Activated T-helper 2 cell treated with anti-CD3 and anti-CD28 coated beads, Interferon-gamma antibody, Interleukin-2, Interleukin-4, amounts not matched to agents 10 μg/mL and 5 μg/mL and 100 μg/mL, durations not matched to agents 14 hours and 24 hours and 36 hours (primary cell): ENCODE measurements around the gene LPO. TPM values are rescaled to one million over a fixed set of nuclear protein-coding genes. Genes with fewer than 3 reads are reported as not detected.

Experiments
- DNase-seq: peaks from one replicate; pipeline ENCODE4 v3.0.0; 2021; ENCODE audit warnings: low spot score
- H3K27ac Mint-ChIP-seq: one replicate; pipeline ENCODE4 v1.8.0; 2021; ENCODE audit warnings: mixed read lengths
- H3K27me3 Mint-ChIP-seq: one replicate; pipeline ENCODE4 v1.8.0; 2021; ENCODE audit warnings: low read depth, mixed read lengths
- H3K36me3 Mint-ChIP-seq: one replicate; pipeline ENCODE4 v1.8.0; 2021; ENCODE audit warnings: low read depth, mixed read lengths
- H3K4me1 Mint-ChIP-seq: one replicate; pipeline ENCODE4 v1.8.0; 2021; ENCODE audit warnings: low read depth, mixed read lengths
- H3K4me3 Mint-ChIP-seq: one replicate; pipeline ENCODE4 v1.8.0; 2021; ENCODE audit warnings: low read depth, mild to moderate bottlenecking, moderate library complexity, mixed read lengths
- H3K9me3 Mint-ChIP-seq: one replicate; pipeline ENCODE4 v1.8.0; 2021; ENCODE audit warnings: mixed read lengths
- intact Hi-C: fragments of 100-400 bp; cut with micrococcal nuclease; formaldehyde crosslinking; loops from one replicate; pipeline ENCODE4 v1.15.1; 2023
- total RNA-seq: library from RNA; stranded (reverse); gene quantifications from 2 replicates; pipeline ENCODE4 v1.2.3, GENCODE V29; 2022

Gene LPO
- total RNA-seq, 1 donor from 2014 or later = not detected

- intact Hi-C loops = no loop called here
- DNase-seq = no peak
- H3K27me3 Mint-ChIP-seq = peaks cover 23% of the 10 kb centered on the region
- peaks cover under 1% of the 10 kb centered on the region for H3K4me1 Mint-ChIP-seq
- no peak overlapping the region for H3K4me3 Mint-ChIP-seq
- H3K27ac Mint-ChIP-seq = no peak overlapping the region
- H3K9me3 Mint-ChIP-seq = no peaks in the 10 kb centered on the region
- H3K36me3 Mint-ChIP-seq = no peaks in the 10 kb centered on the region
Measured at GRCh38 chr17:58268326-58268725, 29.9 kb downstream of the LPO start.

DNA sequence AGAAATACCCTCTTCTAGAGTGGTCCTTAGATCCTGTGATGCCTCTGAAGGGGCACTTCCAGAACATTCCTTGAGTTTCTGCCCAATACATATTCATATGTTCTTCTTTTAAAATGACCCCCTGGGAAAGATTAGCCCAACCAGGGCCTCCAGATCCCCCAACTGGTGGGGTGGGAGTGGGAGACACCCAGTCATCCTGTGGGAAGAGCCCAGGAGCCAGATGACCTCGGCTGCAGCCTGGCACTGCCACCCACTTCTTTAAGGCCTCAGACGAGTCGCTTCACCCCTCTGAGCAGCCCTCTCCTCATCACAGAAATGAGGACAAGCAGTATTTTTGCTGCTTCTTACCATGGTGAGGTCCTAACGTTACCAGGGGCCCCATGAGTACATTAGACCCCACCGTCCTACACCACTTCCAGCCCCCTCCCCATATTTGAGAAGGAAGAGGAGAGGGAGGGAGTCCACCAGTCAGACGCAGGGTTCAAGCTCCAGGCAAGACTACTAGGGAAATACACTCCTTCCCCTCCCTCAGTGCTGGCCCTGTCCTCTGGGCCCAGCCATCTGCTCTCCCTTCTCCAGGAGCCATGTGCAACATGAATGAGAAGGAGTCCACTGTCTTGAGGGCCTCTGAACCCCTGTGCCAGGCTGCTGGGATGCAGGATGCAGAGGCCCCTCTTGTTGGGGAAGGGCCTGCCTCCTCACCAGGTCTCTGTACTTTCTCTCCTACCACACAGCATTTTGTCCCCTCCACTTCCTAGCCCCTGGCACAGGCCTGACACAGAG lies 30.6 kb downstream of the LPO start:
- H3K4me1 Mint-ChIP-seq = peaks cover 2% of the 10 kb centered on the region
- H3K27ac Mint-ChIP-seq = no peak overlapping the region
- intact Hi-C loops = no loop called here
- no peak for DNase-seq
- H3K4me3 Mint-ChIP-seq = no peak overlapping the region
- peaks cover 18% of the 10 kb centered on the region for H3K27me3 Mint-ChIP-seq
- H3K9me3 Mint-ChIP-seq = no peaks in the 10 kb centered on the region
- no peaks in the 10 kb centered on the region for H3K36me3 Mint-ChIP-seq

DNA sequence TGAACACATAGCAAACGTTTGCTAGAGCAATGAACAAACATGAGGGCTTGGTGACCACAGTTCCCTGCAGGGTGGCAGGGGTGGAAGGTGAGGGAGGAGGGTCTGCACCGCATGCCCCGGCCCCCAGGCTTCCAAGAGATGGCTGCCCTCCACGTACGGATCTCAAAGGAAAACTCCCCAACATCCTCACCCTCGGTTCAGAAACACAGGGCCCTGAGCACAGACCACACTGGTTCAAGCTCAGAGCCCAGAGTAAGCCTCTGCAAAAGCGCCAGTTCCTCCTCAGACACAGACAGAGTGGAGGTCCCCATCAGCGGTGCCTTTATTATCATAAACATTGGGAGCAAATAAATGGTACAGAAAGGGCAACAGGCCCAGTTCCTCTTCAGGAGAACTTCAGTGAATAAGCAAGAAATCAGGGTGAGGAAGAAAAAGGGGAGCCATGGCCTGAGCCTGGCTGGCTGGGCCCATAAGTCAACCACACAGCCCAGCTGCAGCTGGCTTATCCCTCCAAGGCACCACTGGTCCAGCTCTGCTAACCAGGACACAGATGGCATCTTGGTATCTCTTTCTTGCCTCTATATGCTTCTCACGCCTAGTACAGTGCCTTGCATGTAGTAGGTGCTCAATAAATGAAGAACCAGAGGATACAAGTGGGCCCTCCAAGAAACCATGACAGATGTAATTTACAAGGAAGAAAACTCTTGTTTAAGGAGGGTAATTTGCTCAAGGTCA lies 31.3 kb downstream of the LPO start:
- DNase-seq = no peak
- Mint-ChIP-seq H3K9me3 (no peaks in the 10 kb centered on the region), H3K27ac (no peak overlapping the region), H3K4me3 (no peak overlapping the region), H3K4me1 (peaks cover 2% of the 10 kb centered on the region), H3K36me3 (no peaks in the 10 kb centered on the region), H3K27me3 (peaks cover 11% of the 10 kb centered on the region)
- intact Hi-C loops = no loop called here

GRCh38 chr17:58270476-58271215 lies 32.3 kb downstream of the LPO start:
- H3K4me1 Mint-ChIP-seq = peaks cover 2% of the 10 kb centered on the region
- H3K27ac Mint-ChIP-seq = no peak overlapping the region
- H3K36me3 Mint-ChIP-seq = no peaks in the 10 kb centered on the region
- intact Hi-C loops = no loop called here
- no peak overlapping the region for H3K4me3 Mint-ChIP-seq
- no peaks in the 10 kb centered on the region for H3K9me3 Mint-ChIP-seq
- DNase-seq = no peak
- H3K27me3 Mint-ChIP-seq = peaks cover 6% of the 10 kb centered on the region

GRCh38 chr17:58271216-58271931 lies 33.0 kb downstream of the LPO start:
- H3K27me3 Mint-ChIP-seq = peaks cover 2% of the 10 kb centered on the region
- H3K27ac Mint-ChIP-seq = no peak overlapping the region
- H3K36me3 Mint-ChIP-seq = no peaks in the 10 kb centered on the region
- intact Hi-C loops = no loop called here
- peaks cover 2% of the 10 kb centered on the region for H3K4me1 Mint-ChIP-seq
- no peak for DNase-seq
- H3K9me3 Mint-ChIP-seq = no peaks in the 10 kb centered on the region
- H3K4me3 Mint-ChIP-seq = no peak overlapping the region

DNA sequence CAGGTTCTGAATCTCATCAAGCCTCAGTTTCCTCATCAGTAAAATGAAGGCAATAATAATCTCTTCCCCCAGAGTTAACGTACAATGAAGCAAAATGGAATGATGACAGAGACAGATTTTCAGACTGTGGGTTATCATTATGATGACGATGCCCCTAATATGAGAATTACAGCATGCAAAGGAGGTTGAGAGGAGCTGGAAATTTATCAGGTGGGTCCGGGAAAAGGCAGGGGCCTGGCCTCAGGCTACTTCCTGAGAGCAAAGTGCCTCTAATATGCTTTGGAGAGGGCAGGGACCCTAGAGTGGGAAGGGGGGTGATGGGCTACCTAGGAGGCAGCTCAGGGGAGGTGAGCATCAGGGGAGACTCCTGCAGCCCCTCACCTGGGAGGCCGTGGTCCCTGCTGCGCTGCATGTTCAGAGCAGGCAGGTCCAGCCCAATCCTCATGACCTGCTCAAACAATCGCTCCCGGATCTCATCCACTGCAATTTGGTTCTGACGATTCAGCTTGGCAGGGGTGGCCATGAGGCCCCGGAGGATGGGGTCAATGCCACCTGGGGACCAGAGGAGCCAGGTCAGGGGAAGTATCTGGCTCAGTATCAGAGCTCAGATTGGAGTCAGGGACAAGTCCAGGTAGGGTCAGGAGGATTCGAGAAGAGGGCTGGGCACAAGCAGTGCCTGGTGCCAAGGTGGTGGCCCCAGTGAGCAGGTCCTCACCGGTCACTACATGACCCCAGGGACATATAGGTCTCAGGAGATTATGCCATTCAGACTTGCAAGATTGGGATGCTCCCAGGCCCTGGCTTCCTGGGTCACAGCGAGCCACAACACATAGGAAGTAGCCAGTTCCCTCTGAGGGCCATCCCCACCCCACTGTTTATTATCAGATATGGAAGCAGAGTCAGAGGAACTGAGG lies 34.2 kb downstream of the LPO start:
- Mint-ChIP-seq H3K27ac (no peak overlapping the region), H3K36me3 (no peaks in the 10 kb centered on the region)

DNA sequence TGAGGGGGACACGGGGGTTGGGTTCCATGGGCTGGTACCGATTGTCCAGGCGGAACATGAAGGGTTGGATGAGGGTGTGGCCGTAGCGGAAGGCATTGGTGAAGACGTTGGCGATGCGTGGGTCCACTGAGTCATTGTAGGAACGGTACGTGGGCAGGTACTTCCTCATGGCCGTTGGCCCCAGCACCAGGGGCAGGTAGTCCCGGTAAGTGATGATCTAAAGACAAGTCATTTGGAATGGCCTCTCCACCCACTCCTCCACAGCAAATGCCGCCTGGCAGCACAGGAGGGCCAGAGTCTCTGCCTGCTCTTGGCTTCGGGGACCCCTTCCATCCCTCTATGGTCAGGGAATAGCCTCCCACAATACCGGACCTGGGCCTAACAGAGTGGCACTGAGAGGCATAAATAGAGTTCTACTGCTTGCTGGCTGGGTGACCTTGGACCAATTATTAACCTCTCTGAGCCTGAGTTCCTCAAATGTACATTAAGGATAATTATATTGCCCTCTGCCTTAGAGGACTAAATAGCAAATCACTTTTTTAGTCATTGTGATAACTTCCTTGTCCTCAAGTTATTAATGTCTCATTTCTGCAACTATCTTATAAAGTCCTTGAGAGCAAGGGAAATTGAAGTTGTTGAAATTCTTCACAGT lies 35.2 kb downstream of the LPO start:
- Mint-ChIP-seq H3K4me1 (peaks cover 2% of the 10 kb centered on the region), H3K4me3 (no peak overlapping the region), H3K9me3 (no peaks in the 10 kb centered on the region), H3K27ac (no peak overlapping the region), H3K36me3 (no peaks in the 10 kb centered on the region), H3K27me3 (peaks cover 6% of the 10 kb centered on the region)
- DNase-seq = no peak
- intact Hi-C loops = no loop called here

More for the DNA sequence above, 34.2 kb downstream of the LPO start:
- H3K4me3 Mint-ChIP-seq = no peak overlapping the region
- no peaks in the 10 kb centered on the region for H3K27me3 Mint-ChIP-seq
- peaks cover 2% of the 10 kb centered on the region for H3K4me1 Mint-ChIP-seq
- no peak for DNase-seq
- no peaks in the 10 kb centered on the region for H3K9me3 Mint-ChIP-seq
- intact Hi-C loops = no loop called here

DNA sequence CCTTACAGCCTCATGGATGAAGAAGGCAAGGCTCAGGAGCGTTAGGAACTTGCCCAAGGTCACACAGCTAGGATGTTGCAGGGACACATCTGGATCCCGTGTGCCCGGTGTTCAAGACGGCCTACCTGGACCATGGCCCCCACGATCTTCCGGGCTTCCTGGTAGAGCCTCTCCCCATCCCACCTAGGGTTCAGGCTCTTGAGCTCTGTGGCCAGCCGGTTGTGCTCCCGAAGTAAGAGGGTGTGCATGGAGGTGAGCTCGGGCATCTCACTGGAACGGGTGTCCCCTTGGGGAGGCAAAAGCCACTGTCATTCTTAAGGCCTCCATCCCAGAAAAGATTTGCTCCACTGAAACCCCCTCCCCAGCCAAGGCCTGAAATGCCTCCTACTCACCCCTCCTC lies 37.0 kb downstream of the LPO start:
- DNase-seq = no peak
- Mint-ChIP-seq H3K4me3 (no peak overlapping the region), H3K36me3 (no peaks in the 10 kb centered on the region), H3K9me3 (no peaks in the 10 kb centered on the region), H3K27ac (no peak overlapping the region), H3K4me1 (peaks cover 6% of the 10 kb centered on the region), H3K27me3 (peaks cover 16% of the 10 kb centered on the region)
- intact Hi-C loops = no loop called here

GRCh38 chr17:58276423-58276822 lies 38.0 kb downstream of the LPO start:
- Mint-ChIP-seq H3K4me3 (no peak overlapping the region), H3K9me3 (no peaks in the 10 kb centered on the region), H3K36me3 (no peaks in the 10 kb centered on the region), H3K27ac (no peak overlapping the region), H3K4me1 (peaks cover 6% of the 10 kb centered on the region), H3K27me3 (peaks cover 20% of the 10 kb centered on the region)
- intact Hi-C loops = no loop called here
- DNase-seq = no peak

GRCh38 chr17:58277107-58277801 lies 38.9 kb downstream of the LPO start:
- intact Hi-C loops = no loop called here
- H3K4me1 Mint-ChIP-seq = peaks cover 6% of the 10 kb centered on the region
- H3K27me3 Mint-ChIP-seq = peaks cover 20% of the 10 kb centered on the region
- H3K9me3 Mint-ChIP-seq = no peaks in the 10 kb centered on the region
- no peaks in the 10 kb centered on the region for H3K36me3 Mint-ChIP-seq
- no peak overlapping the region for H3K27ac Mint-ChIP-seq
- DNase-seq = no peak
- no peak overlapping the region for H3K4me3 Mint-ChIP-seq
